A673 (cell line): ENCODE results near the gene PKN2. TPM values are rescaled to one million over a fixed set of nuclear protein-coding genes. Genes with fewer than 3 reads are reported as not detected.
A peak's percentile ranks its signal among the peaks of the same experiment; 100 is the strongest.

Experiments
- BruUV-seq: library from RNA; stranded (reverse); fragments of 400-500 nt; replicated peaks from 2 replicates; lab custom pipeline; 2021; lab: Mats Ljungman, UMichigan
- CTCF ChIA-PET: fragments of 300-600 bp; sonication (Branson Sonifier 250); formaldehyde crosslinking; loops from one replicate; lab custom pipeline; 2022; ENCODE audit warnings: antibody characterized with exemption; lab: Charles Lee
- POLR2A ChIA-PET: fragments of 300-600 bp; sonication (Branson Sonifier 250); formaldehyde crosslinking; loops from one replicate; lab custom pipeline; 2022; ENCODE audit warnings: antibody characterized with exemption; ENCODE audit not compliant: low non-redundant PET; lab: Charles Lee
- DNase-seq: peaks from one replicate; pipeline ENCODE4 v3.0.0-alpha.2; 2015; ENCODE audit warnings: low spot score
- H3K27ac ChIP-seq: fragments of 200-600 bp; sonication (generic); 2 replicates; pipeline ENCODE4 v1.5.1; 2016; ENCODE audit warnings: mixed run types, low read depth, mild to moderate bottlenecking, mixed read lengths, antibody characterized with exemption, low read length; ENCODE audit not compliant: poor library complexity, severe bottlenecking
- H3K27me3 ChIP-seq: fragments of 200-600 bp; sonication (generic); replicated peaks from 2 replicates; pipeline ENCODE4 v1.6.1; 2017; ENCODE audit warnings: mixed run types, low read depth, mild to moderate bottlenecking, mixed read lengths, antibody characterized with exemption, low read length; ENCODE audit not compliant: insufficient read depth, poor library complexity
- H3K36me3 ChIP-seq: fragments of 200-600 bp; sonication (generic); 2 replicates; pipeline ENCODE4 v1.6.1; 2016; ENCODE audit warnings: mixed run types, mild to moderate bottlenecking, mixed read lengths, antibody characterized with exemption, low read length; ENCODE audit not compliant: insufficient read depth, poor library complexity, severe bottlenecking
- H3K4me1 ChIP-seq: fragments of 200-600 bp; sonication (generic); 2 replicates; pipeline ENCODE4 v1.6.1; 2017; ENCODE audit warnings: mixed run types, mild to moderate bottlenecking, mixed read lengths, antibody characterized with exemption, low read length; ENCODE audit not compliant: insufficient read depth, poor library complexity, severe bottlenecking
- H3K4me3 ChIP-seq: fragments of 200-600 bp; sonication (generic); 2 replicates; pipeline ENCODE4 v1.5.1; 2016; ENCODE audit warnings: low read depth, mixed run types, mild to moderate bottlenecking, mixed read lengths, low read length; ENCODE audit not compliant: poor library complexity, severe bottlenecking
- H3K9me3 ChIP-seq: fragments of 200-600 bp; sonication (generic); 2 replicates; pipeline ENCODE4 v1.6.1; 2016; ENCODE audit warnings: mixed run types, low read depth, mild to moderate bottlenecking, mixed read lengths, antibody characterized with exemption, low read length; ENCODE audit not compliant: poor library complexity, severe bottlenecking
- CTCF ChIP-seq: fragments of 300-800, 200-600 bp; sonication (generic); conservative IDR thresholded peaks from 2 replicates; pipeline ENCODE4 v1.5.1; 2017; ENCODE audit warnings: low read depth, mild to moderate bottlenecking, antibody characterized with exemption, low read length, moderate library complexity, mixed read lengths
- EZH2 ChIP-seq: fragments of 200-600 bp; sonication (generic); IDR thresholded peaks from 2 replicates; pipeline ENCODE4 v1.6.1; 2017; ENCODE audit warnings: borderline replicate concordance, low read depth, mild to moderate bottlenecking, mixed read lengths, antibody characterized with exemption, low read length; ENCODE audit not compliant: poor library complexity, severe bottlenecking
- intact Hi-C: fragments of 100-400 bp; cut with micrococcal nuclease; formaldehyde crosslinking; loops from one replicate; pipeline ENCODE4 v1.10.0; 2022; ENCODE audit not compliant: unreplicated experiment
- total RNA-seq: library from RNA; stranded (reverse); gene quantifications from 2 replicates; pipeline ENCODE4 v1.2.3, GENCODE V29; 2021

PKN2 gene
- total RNA-seq, 1 experiment from 2014 or later: 55.6 TPM

DNA sequence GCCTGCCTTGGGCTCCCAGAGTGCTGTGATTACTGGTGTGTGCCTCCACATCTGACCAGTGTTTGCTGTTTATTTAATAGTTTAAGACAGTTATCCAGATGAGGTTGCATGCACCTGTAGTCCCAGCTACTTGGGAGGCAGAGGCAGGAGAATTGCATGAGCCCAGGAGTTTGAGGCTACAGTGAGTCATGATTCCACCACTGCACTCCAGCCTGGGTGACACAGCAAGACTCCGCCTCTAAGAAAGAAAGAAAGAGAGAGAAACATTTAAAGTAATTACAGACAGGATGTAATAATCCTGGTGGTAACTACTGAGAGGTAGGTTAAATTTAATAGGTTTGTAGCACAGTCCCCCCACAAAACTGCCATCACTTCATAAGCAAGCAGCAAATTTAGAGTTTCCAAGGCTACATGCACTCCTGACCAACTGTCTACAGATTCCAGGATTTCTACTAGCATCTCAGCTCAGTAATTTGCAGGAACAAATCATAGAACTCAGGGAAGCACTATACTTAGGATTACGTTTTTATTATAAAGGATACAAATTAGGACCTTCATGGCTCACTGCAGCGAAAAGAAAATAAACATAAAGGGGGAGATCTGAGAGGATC, 89.6 kb downstream of the PKN2 start:
- Histone ChIP-seq H3K36me3 (peaks cover 24% of the 10 kb centered on the region), H3K4me1 (no peaks in the 10 kb centered on the region), H3K9me3 (no peaks in the 10 kb centered on the region), H3K27me3 (no peaks in the 10 kb centered on the region), H3K27ac (no peak overlapping the region), H3K4me3 (no peak overlapping the region)
- ChIA-PET POLR2A (no interaction called here), CTCF (no interaction called here)
- BruUV-seq: no TSS peak
- no peak for TF ChIP-seq EZH2
- TF ChIP-seq CTCF: no peak
- intact Hi-C loops: no loop called here
- peak; percentile 48 for DNase-seq

GRCh38 chr1:88774151-88774556, 90.1 kb downstream of the PKN2 start:
- DNase-seq: no peak
- intact Hi-C loops: no loop called here
- no peak for TF ChIP-seq CTCF
- no peak for TF ChIP-seq EZH2
- ChIA-PET CTCF (no interaction called here), POLR2A (no interaction called here)
- BruUV-seq: no TSS peak
- H3K36me3 ChIP-seq: peaks cover 24% of the 10 kb centered on the region
- no peaks in the 10 kb centered on the region for H3K27me3 ChIP-seq
- no peak overlapping the region for H3K4me3 ChIP-seq
- H3K9me3 ChIP-seq: no peaks in the 10 kb centered on the region
- H3K27ac ChIP-seq: no peak overlapping the region
- H3K4me1 ChIP-seq: no peaks in the 10 kb centered on the region

DNA sequence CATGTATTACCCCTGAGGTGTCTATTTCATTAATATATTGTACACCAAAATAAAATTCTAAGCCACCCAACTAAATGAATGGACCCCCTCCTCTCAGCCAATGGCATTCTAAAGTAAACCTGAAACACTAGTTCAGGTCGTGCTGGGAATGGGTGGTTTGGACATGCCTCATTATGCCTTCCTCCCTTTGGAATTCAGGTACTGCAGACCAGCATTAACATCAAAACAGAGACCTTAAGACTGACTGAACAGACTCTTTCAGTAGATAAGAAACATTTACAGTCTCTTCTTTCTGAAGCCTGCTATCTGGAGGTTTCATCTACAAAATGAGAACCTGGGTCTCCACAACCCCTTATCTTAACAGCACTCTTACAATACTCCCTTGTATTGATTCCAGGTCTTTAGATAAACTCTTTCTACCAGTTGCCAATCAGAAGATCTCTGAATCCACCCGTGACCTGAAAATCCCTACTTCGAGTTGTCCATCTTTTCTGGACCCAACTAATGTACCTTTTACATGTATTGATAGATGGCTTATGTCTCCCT, 93.6 kb downstream of the PKN2 start:
- no TSS peak for BruUV-seq
- no peak for DNase-seq
- H3K27me3 ChIP-seq: no peaks in the 10 kb centered on the region
- ChIA-PET CTCF (no interaction called here), POLR2A (no interaction called here)
- H3K27ac ChIP-seq: no peak overlapping the region
- no peaks in the 10 kb centered on the region for H3K9me3 ChIP-seq
- TF ChIP-seq EZH2: no peak
- TF ChIP-seq CTCF: no peak
- peaks cover 6% of the 10 kb centered on the region for H3K4me1 ChIP-seq
- H3K36me3 ChIP-seq: peaks cover 7% of the 10 kb centered on the region
- intact Hi-C loops: no loop called here
- H3K4me3 ChIP-seq: no peak overlapping the region
